Liver (tissue), 9 donors: Measurements from ENCODE around the gene RAX2. TPM values are rescaled to one million over a fixed set of nuclear protein-coding genes. Genes with fewer than 3 reads are reported as not detected.

Source experiments
- DNase-seq: peaks from one replicate; pipeline ENCODE4 v3.0.0-alpha.2; 2017; ENCODE audit warnings: low spot score
- H3K27ac ChIP-seq, 2 donors: one replicate each; pipeline ENCODE4 v1.7.0; 2013; ENCODE audit warnings: inconsistent platforms in 2 of 2, low read length in 2 of 2, control low read depth in 1 of 2, low read depth in 1 of 2, mild to moderate bottlenecking in 1 of 2
- H3K27me3 ChIP-seq, 4 donors: one replicate each; pipeline versions ENCODE4 v1.6.1 to v1.7.0; 2013; ENCODE audit warnings: low read length in 3 of 4, inconsistent platforms in 1 of 4, mild to moderate bottlenecking in 1 of 4, moderate library complexity in 1 of 4; ENCODE audit not compliant: control insufficient read depth in 4 of 4, insufficient read depth in 4 of 4
- H3K36me3 ChIP-seq, 4 donors: one replicate each; pipeline versions ENCODE4 v1.6.1 to v1.7.0; 2013; ENCODE audit warnings: low read length in 3 of 4, mild to moderate bottlenecking in 3 of 4, low read depth in 1 of 4, moderate library complexity in 1 of 4; ENCODE audit not compliant: control insufficient read depth in 4 of 4, insufficient read depth in 3 of 4
- H3K4me1 ChIP-seq, 4 donors: one replicate each; pipeline versions ENCODE4 v1.6.1 to v1.7.0; 2013; ENCODE audit warnings: low read length in 3 of 4, mild to moderate bottlenecking in 3 of 4, moderate library complexity in 1 of 4; ENCODE audit not compliant: control insufficient read depth in 4 of 4, insufficient read depth in 4 of 4
- H3K4me3 ChIP-seq, 3 donors: one replicate each; pipeline versions ENCODE4 v1.6.1 to v1.7.0; 2013; ENCODE audit warnings: low read length in 3 of 3, control low read depth in 1 of 3, low read depth in 1 of 3, mild to moderate bottlenecking in 1 of 3
- H3K9ac ChIP-seq, 2 donors: one replicate each; pipeline ENCODE4 v1.7.0; 2013; ENCODE audit warnings: low read length in 2 of 2, mild to moderate bottlenecking in 2 of 2, moderate library complexity in 2 of 2, control low read depth in 1 of 2, low read depth in 1 of 2
- H3K9me3 ChIP-seq, 4 donors: one replicate each; pipeline versions ENCODE4 v1.6.1 to v1.7.0; 2013; ENCODE audit warnings: low read length in 3 of 4; ENCODE audit not compliant: control insufficient read depth in 4 of 4
- ATF3 ChIP-seq: IDR thresholded peaks from 2 replicates; pipeline ENCODE4 v1.6.1; 2016; ENCODE audit warnings: antibody characterized with exemption
- EGR1 ChIP-seq, 2 donors: IDR thresholded peaks; 2 replicates each; pipeline ENCODE4 v1.6.1; 2016 to 2018; ENCODE audit warnings: antibody characterized with exemption in 2 of 2, low read depth in 2 of 2
- FOXA1 ChIP-seq: IDR thresholded peaks from 2 replicates; pipeline ENCODE4 v1.6.1; 2016; ENCODE audit warnings: antibody characterized with exemption
- FOXA2 ChIP-seq: IDR thresholded peaks from 2 replicates; pipeline ENCODE4 v1.6.1; 2016; ENCODE audit warnings: antibody characterized with exemption
- GABPA ChIP-seq, 2 donors: IDR thresholded peaks in 1 of 2; conservative IDR thresholded peaks in 1 of 2; 2 replicates each; pipeline ENCODE4 v1.6.1; 2016; ENCODE audit warnings: antibody characterized with exemption in 2 of 2, mild to moderate bottlenecking in 1 of 2, moderate library complexity in 1 of 2
- HNF4A ChIP-seq, 2 donors: conservative IDR thresholded peaks; 2 replicates each; pipeline ENCODE4 v1.6.1; 2016; ENCODE audit warnings: antibody characterized with exemption in 2 of 2, mild to moderate bottlenecking in 2 of 2
- HNF4G ChIP-seq: IDR thresholded peaks from 2 replicates; pipeline ENCODE4 v1.6.1; 2016; ENCODE audit warnings: antibody characterized with exemption
- JUND ChIP-seq, 2 donors: IDR thresholded peaks; 2 replicates each; pipeline ENCODE4 v1.6.1; 2016; ENCODE audit warnings: antibody characterized with exemption in 2 of 2
- MAX ChIP-seq: IDR thresholded peaks from 2 replicates; pipeline ENCODE4 v1.6.1; 2016; ENCODE audit warnings: antibody characterized with exemption
- NR2F2 ChIP-seq: IDR thresholded peaks from 2 replicates; pipeline ENCODE4 v1.6.1; 2016; ENCODE audit warnings: antibody characterized with exemption
- RAD21 ChIP-seq, 2 donors: IDR thresholded peaks; 2 replicates each; pipeline ENCODE4 v1.6.1; 2016; ENCODE audit warnings: antibody characterized with exemption in 2 of 2, mild to moderate bottlenecking in 2 of 2
- REST ChIP-seq: IDR thresholded peaks from 2 replicates; pipeline ENCODE4 v1.6.1; 2016; ENCODE audit warnings: antibody characterized with exemption, mild to moderate bottlenecking
- RXRA ChIP-seq, 2 donors: IDR thresholded peaks; 2 replicates each; pipeline ENCODE4 v1.6.1; 2017 to 2018; ENCODE audit warnings: antibody characterized with exemption in 2 of 2, mild to moderate bottlenecking in 1 of 2
- SP1 ChIP-seq: IDR thresholded peaks from 2 replicates; pipeline ENCODE4 v1.6.1; 2018; ENCODE audit warnings: antibody characterized with exemption, mild to moderate bottlenecking
- YY1 ChIP-seq: IDR thresholded peaks from 2 replicates; pipeline ENCODE4 v1.6.1; 2016; ENCODE audit warnings: antibody characterized with exemption, mild to moderate bottlenecking
- ZBTB33 ChIP-seq: IDR thresholded peaks from 2 replicates; pipeline ENCODE4 v1.6.1; 2016; ENCODE audit warnings: antibody characterized with exemption
- WGBS: extraction: QIAGEN DNeasy Blood & Tissue Kit; methylation state at CpG from one replicate; pipeline ENCODE4 v1.1.7; 2013; 5-methylcytosine and 5-hydroxymethylcytosine counted together
- polyA plus RNA-seq, 2 donors: library from polyadenylated mRNA; stranded (reverse) in 1 of 2; unstranded in 1 of 2; fragments of 200-250 nt in 1 of 2; fragments of >200 nt in 1 of 2; fragmentation: Nextera tagmentation in 1 of 2; extraction: Ambion mirVana in 1 of 2; gene quantifications; one replicate each; pipeline versions ENCODE4 v1.2.1 to v1.2.3, GENCODE V29; 2013 to 2015
- total RNA-seq, 2 donors: library from RNA; depleted of rRNA; stranded (reverse); fragments of >200 nt; gene quantifications; one replicate each; pipeline ENCODE4 v1.2.3, GENCODE V29; 2014
- donor health status: healthy.
- donor health status: healthy.
- donor health status: healthy.
- donor health status: healthy.
- donor health status: healthy.

RAX2 gene
- total and polyA plus RNA-seq, 4 donors, result not detected

- TF ChIP-seq ZBTB33, result no peak
- TF ChIP-seq MAX, result no peak
These were observed 3.8 kb upstream of the RAX2 start (continued) for GRCh38 chr19:3775831-3776230.

- no peaks in the 10 kb centered on the region for H3K4me1 ChIP-seq
- H3K36me3 ChIP-seq, result no peaks in the 10 kb centered on the region
- H3K9me3 ChIP-seq, result no peaks in the 10 kb centered on the region
- DNase-seq, result no peak
- no peak overlapping the region for H3K9ac ChIP-seq
- no peaks in the 10 kb centered on the region for H3K27me3 ChIP-seq
- H3K27ac ChIP-seq, result no peak overlapping the region
- H3K4me3 ChIP-seq, result no peak overlapping the region
- WGBS, result 77% methylated on average over 2 of the region's 2 CpGs
- TF ChIP-seq RAD21 (IDR thresholded peaks at IDR 0.05), result no peak
- no peak for TF ChIP-seq HNF4G
- TF ChIP-seq GABPA (IDR thresholded peaks at IDR 0.05 in 1 of 2, conservative IDR thresholded peaks at IDR 0.05 in 1 of 2), result no peak
- TF ChIP-seq YY1, result no peak
- TF ChIP-seq RXRA (IDR thresholded peaks at IDR 0.05), result no peak
- TF ChIP-seq SP1, result no peak
- no peak for TF ChIP-seq ZBTB33
- no peak for TF ChIP-seq FOXA1
- no peak for TF ChIP-seq JUND (IDR thresholded peaks at IDR 0.05)
- no peak for TF ChIP-seq EGR1 (IDR thresholded peaks at IDR 0.05; ENCODE audit: low read depth in 2 of 2)
- TF ChIP-seq MAX, result no peak
- TF ChIP-seq HNF4A (conservative IDR thresholded peaks at IDR 0.05), result no peak
- TF ChIP-seq ATF3, result no peak
- TF ChIP-seq FOXA2, result no peak
These were observed 3.3 kb upstream of the RAX2 start for GRCh38 chr19:3775374-3775711.

GRCh38 chr19:3774621-3775373 lies 2.8 kb upstream of the RAX2 start:
- DNase-seq, result no peak
- H3K4me3 ChIP-seq, result no peak overlapping the region
- TF ChIP-seq YY1 (no peak), RXRA (IDR thresholded peaks at IDR 0.05) (no peak), FOXA1 (no peak), REST (no peak), NR2F2 (no peak), MAX (no peak), EGR1 (IDR thresholded peaks at IDR 0.05; ENCODE audit: low read depth in 2 of 2) (no peak), SP1 (no peak), FOXA2 (no peak), ZBTB33 (no peak)
- no peaks in the 10 kb centered on the region for H3K27me3 ChIP-seq
- 79% methylated on average over 25 of the region's 25 CpGs for WGBS
- H3K9me3 ChIP-seq, result no peaks in the 10 kb centered on the region
- H3K9ac ChIP-seq, result no peak overlapping the region
- no peak overlapping the region for H3K27ac ChIP-seq
- H3K36me3 ChIP-seq, result peaks cover 0 to 2% (median under 1%) of the 10 kb centered on the region in 4 donors
- no peaks in the 10 kb centered on the region for H3K4me1 ChIP-seq
